Neural cell (in vitro differentiated cells): ENCODE results near the gene VAX1. TPM values are rescaled to one million over a fixed set of nuclear protein-coding genes. Genes with fewer than 3 reads are reported as not detected.

ENCODE experiments used
- H2AFZ ChIP-seq: fragments of 200-600, 300-800 bp; sonication (generic), shearing (Covaris generic); 2 replicates; pipeline ENCODE4 v1.6.0; 2014; ENCODE audit warnings: low read depth, mild to moderate bottlenecking, antibody characterized with exemption, low read length, moderate library complexity
- H3F3A ChIP-seq: fragments of 200-600 bp; shearing (Covaris generic); 2 replicates; pipeline ENCODE4 v1.6.1; 2016; ENCODE audit warnings: mild to moderate bottlenecking, moderate library complexity, mixed read lengths, antibody characterized with exemption, low read length; ENCODE audit not compliant: insufficient read depth, poor library complexity, severe bottlenecking
- H3K27ac ChIP-seq: fragments of 200-600, 300-800 bp; sonication (generic), shearing (Covaris generic); 2 replicates; pipeline ENCODE4 v1.5.1; 2014; ENCODE audit warnings: mild to moderate bottlenecking, low read length, moderate library complexity
- H3K27me3 ChIP-seq: fragments of 300-800, 200-600 bp; sonication (generic), shearing (Covaris generic); 2 replicates; pipeline ENCODE4 v1.6.0; 2014; ENCODE audit warnings: mild to moderate bottlenecking, low read depth, low read length, moderate library complexity; ENCODE audit not compliant: insufficient read depth
- H3K36me3 ChIP-seq: fragments of 300-800, 200-600 bp; sonication (generic), shearing (Covaris generic); 2 replicates; pipeline ENCODE4 v1.5.1; 2014; ENCODE audit warnings: mild to moderate bottlenecking, antibody characterized with exemption, low read length, moderate library complexity; ENCODE audit not compliant: insufficient read depth
- H3K4me2 ChIP-seq: fragments of 300-800, 200-600 bp; sonication (generic), shearing (Covaris generic); 2 replicates; pipeline ENCODE4 v1.6.0; 2014; ENCODE audit warnings: mild to moderate bottlenecking, low read length
- H3K4me3 ChIP-seq: fragments of 300-800, 200-600 bp; sonication (generic), shearing (Covaris generic); 2 replicates; pipeline ENCODE4 v1.5.1; 2014; ENCODE audit warnings: mild to moderate bottlenecking, low read length, moderate library complexity
- H3K79me2 ChIP-seq: fragments of 200-600 bp; shearing (Covaris generic); replicated peaks from 2 replicates; pipeline ENCODE4 v1.6.0; 2014; ENCODE audit warnings: mild to moderate bottlenecking, low read length, moderate library complexity; ENCODE audit not compliant: insufficient read depth
- H3K9ac ChIP-seq: fragments of 300-800, 200-600 bp; sonication (generic), shearing (Covaris generic); 2 replicates; pipeline ENCODE4 v1.6.1; 2016; ENCODE audit warnings: mild to moderate bottlenecking, low read length, mixed read lengths
- H3K9me2 ChIP-seq: fragments of 200-600 bp; shearing (Covaris generic); 2 replicates; pipeline ENCODE4 v1.6.1; 2016; ENCODE audit warnings: mild to moderate bottlenecking, low read length, mixed read lengths; ENCODE audit not compliant: insufficient read depth
- H3K9me3 ChIP-seq: fragments of 200-600, 300-800 bp; sonication (generic), shearing (Covaris generic); 2 replicates; pipeline ENCODE4 v1.6.1; 2016; ENCODE audit warnings: mild to moderate bottlenecking, mixed run types, low read length, moderate library complexity, mixed read lengths
- H4K20me1 ChIP-seq: fragments of 200-600 bp; shearing (Covaris generic); 2 replicates; pipeline ENCODE4 v1.6.1; 2016; ENCODE audit warnings: mild to moderate bottlenecking, mixed run types; ENCODE audit not compliant: insufficient read depth
- EP300 ChIP-seq: fragments of 450-650 bp; conservative IDR thresholded peaks from 2 replicates; pipeline ENCODE4 v1.6.1; 2014; ENCODE audit warnings: antibody characterized with exemption, mild to moderate bottlenecking, moderate library complexity; ENCODE audit not compliant: poor library complexity, severe bottlenecking
- EZH2 ChIP-seq: fragments of 200-600, 300-800 bp; shearing (Covaris generic), sonication (generic); IDR thresholded peaks from 2 replicates; pipeline ENCODE4 v1.6.1; 2014; ENCODE audit warnings: antibody characterized with exemption, low read length, borderline replicate concordance, mild to moderate bottlenecking; ENCODE audit not compliant: insufficient read depth, poor library complexity, severe bottlenecking
- MXI1 ChIP-seq: fragments of 450-650 bp; conservative IDR thresholded peaks from 2 replicates; pipeline ENCODE4 v1.6.1; 2014; ENCODE audit warnings: antibody characterized with exemption, mild to moderate bottlenecking; ENCODE audit not compliant: poor library complexity, severe bottlenecking
- POLR2AphosphoS5 ChIP-seq: IDR thresholded peaks from 2 replicates; pipeline ENCODE4 v1.6.1; 2012
- RAD21 ChIP-seq: fragments of 450-650 bp; conservative IDR thresholded peaks from 2 replicates; pipeline ENCODE4 v1.6.1; 2014; ENCODE audit warnings: antibody characterized with exemption, mild to moderate bottlenecking, moderate library complexity
- SMC3 ChIP-seq: fragments of 450-650 bp; conservative IDR thresholded peaks from 2 replicates; pipeline ENCODE4 v1.6.1; 2014; ENCODE audit warnings: antibody characterized with exemption, mild to moderate bottlenecking, moderate library complexity; ENCODE audit not compliant: poor library complexity
- TAF1 ChIP-seq: IDR thresholded peaks from 2 replicates; pipeline ENCODE4 v1.6.1; 2012; ENCODE audit warnings: low read depth
- polyA plus RNA-seq: library from polyadenylated mRNA; depleted of rRNA; stranded (reverse); fragments of >200 nt; gene quantifications from 2 replicates; pipeline ENCODE4 v1.2.3, GENCODE V29; 2014
- TF ChIP-seq, protein P1 (sequence below): fragments of 450-650 bp; IDR thresholded peaks from 2 replicates; pipeline ENCODE4 v1.5.1; 2014; ENCODE audit warnings: antibody characterized with exemption, mild to moderate bottlenecking, moderate library complexity; ENCODE audit not compliant: poor library complexity, severe bottlenecking
- TF ChIP-seq, protein P2 (sequence below): IDR thresholded peaks from 2 replicates; pipeline ENCODE4 v1.6.1; 2012; ENCODE audit warnings: borderline replicate concordance

Gene VAX1
- polyA plus RNA-seq, 1 donor from 2014 or later: 0.63 TPM

DNA sequence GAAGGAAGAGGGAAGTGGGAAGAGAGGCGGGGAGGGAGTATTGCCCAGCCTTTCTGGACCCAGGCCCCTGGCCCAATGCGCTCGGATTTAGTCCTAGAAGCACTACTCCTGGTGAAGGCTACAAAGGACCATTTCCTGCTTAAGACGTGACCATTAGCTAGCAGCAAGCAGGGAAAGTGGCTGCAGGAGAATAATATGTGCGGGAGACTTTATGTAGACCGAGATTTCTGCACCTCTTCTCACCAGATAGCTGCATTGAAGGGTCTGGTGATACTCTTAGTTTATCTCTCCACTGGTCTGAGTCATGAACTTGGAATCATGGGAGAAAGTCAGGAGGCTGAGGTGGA is 3.1 kb downstream of the VAX1 start:
- H3K27ac ChIP-seq: no peak overlapping the region
- peak overlapping the region; percentile 61 for H3K4me3 ChIP-seq
- peaks cover 67% of the 10 kb centered on the region for H3K79me2 ChIP-seq
- H3K4me2 ChIP-seq: no peak overlapping the region
- H3K27me3 ChIP-seq: peaks cover 96% of the 10 kb centered on the region
- no peak overlapping the region for H3K9ac ChIP-seq
- no peaks in the 10 kb centered on the region for H3K9me3 ChIP-seq
- H4K20me1 ChIP-seq: no peaks in the 10 kb centered on the region
- TF ChIP-seq RAD21 (no peak), EZH2 (no peak), EP300 (no peak), SMC3 (no peak), TAF1 (no peak), MXI1 (no peak), POLR2AphosphoS5 (no peak)
- TF ChIP-seq, protein P1, sequence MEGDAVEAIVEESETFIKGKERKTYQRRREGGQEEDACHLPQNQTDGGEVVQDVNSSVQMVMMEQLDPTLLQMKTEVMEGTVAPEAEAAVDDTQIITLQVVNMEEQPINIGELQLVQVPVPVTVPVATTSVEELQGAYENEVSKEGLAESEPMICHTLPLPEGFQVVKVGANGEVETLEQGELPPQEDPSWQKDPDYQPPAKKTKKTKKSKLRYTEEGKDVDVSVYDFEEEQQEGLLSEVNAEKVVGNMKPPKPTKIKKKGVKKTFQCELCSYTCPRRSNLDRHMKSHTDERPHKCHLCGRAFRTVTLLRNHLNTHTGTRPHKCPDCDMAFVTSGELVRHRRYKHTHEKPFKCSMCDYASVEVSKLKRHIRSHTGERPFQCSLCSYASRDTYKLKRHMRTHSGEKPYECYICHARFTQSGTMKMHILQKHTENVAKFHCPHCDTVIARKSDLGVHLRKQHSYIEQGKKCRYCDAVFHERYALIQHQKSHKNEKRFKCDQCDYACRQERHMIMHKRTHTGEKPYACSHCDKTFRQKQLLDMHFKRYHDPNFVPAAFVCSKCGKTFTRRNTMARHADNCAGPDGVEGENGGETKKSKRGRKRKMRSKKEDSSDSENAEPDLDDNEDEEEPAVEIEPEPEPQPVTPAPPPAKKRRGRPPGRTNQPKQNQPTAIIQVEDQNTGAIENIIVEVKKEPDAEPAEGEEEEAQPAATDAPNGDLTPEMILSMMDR: no peak
- TF ChIP-seq, protein P2, sequence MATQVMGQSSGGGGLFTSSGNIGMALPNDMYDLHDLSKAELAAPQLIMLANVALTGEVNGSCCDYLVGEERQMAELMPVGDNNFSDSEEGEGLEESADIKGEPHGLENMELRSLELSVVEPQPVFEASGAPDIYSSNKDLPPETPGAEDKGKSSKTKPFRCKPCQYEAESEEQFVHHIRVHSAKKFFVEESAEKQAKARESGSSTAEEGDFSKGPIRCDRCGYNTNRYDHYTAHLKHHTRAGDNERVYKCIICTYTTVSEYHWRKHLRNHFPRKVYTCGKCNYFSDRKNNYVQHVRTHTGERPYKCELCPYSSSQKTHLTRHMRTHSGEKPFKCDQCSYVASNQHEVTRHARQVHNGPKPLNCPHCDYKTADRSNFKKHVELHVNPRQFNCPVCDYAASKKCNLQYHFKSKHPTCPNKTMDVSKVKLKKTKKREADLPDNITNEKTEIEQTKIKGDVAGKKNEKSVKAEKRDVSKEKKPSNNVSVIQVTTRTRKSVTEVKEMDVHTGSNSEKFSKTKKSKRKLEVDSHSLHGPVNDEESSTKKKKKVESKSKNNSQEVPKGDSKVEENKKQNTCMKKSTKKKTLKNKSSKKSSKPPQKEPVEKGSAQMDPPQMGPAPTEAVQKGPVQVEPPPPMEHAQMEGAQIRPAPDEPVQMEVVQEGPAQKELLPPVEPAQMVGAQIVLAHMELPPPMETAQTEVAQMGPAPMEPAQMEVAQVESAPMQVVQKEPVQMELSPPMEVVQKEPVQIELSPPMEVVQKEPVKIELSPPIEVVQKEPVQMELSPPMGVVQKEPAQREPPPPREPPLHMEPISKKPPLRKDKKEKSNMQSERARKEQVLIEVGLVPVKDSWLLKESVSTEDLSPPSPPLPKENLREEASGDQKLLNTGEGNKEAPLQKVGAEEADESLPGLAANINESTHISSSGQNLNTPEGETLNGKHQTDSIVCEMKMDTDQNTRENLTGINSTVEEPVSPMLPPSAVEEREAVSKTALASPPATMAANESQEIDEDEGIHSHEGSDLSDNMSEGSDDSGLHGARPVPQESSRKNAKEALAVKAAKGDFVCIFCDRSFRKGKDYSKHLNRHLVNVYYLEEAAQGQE: no peak
- no peaks in the 10 kb centered on the region for H3K9me2 ChIP-seq
- H2AFZ ChIP-seq: no peak overlapping the region
- H3K36me3 ChIP-seq: no peaks in the 10 kb centered on the region
- no peaks in the 10 kb centered on the region for H3F3A ChIP-seq

DNA sequence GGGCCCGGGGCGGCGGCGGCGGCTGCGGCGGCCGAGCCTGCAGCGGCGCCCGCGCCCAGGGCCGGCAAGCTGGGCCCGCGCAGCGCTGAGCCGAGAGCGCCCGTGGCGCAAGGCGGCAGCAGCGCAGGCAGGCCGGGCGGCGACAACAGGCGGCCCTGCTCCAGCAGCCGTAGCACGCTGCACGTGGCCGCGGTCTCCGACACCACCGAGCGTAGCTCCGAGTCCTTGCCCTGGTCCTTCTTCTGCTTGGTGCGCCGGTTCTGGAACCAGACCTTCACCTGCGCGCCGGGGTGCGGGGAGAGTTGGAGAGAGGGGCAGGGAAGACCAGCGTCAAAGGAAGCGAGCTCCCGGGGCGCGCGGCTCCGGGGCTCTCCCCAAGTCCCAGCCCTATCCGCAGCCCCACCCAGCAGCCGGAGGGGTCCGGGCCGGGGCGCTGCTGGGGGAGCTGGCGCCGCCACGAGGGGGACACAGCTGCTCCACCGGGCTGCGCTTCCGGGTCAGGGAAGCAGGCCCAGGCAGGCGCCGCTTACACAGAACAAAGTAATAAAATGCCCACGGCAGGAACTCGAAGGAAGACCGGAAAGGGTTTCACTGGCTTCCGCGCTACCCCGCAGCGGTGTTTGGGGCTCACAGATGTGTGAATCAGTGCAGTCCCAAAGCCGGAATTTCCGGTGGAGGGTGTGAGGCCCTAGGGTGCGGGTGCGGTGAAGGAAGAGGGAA is 3.6 kb downstream of the VAX1 start:
- Histone ChIP-seq H3K27ac (no peak overlapping the region), H3K9me2 (no peaks in the 10 kb centered on the region), H3F3A (no peaks in the 10 kb centered on the region), H3K36me3 (no peaks in the 10 kb centered on the region), H3K27me3 (peaks cover 97% of the 10 kb centered on the region), H3K9me3 (no peaks in the 10 kb centered on the region), H3K4me3 (peak overlapping the region; percentile 61), H3K4me2 (no peak overlapping the region), H3K79me2 (peaks cover 67% of the 10 kb centered on the region), H4K20me1 (no peaks in the 10 kb centered on the region), H3K9ac (no peak overlapping the region), H2AFZ (no peak overlapping the region)
- no peak for TF ChIP-seq RAD21
- TF ChIP-seq EZH2: no peak
- no peak for TF ChIP-seq TAF1
- TF ChIP-seq, protein P2: no peak
- TF ChIP-seq SMC3: no peak
- no peak for TF ChIP-seq EP300
- TF ChIP-seq, protein P1: no peak
- no peak for TF ChIP-seq MXI1
